ENCODE measurements around the gene GRM5.
"Not testable (repeated sequence)": the region's sequence is repeated elsewhere in the genome, so short reads cannot be mapped to it uniquely, and the experiment has no call there.

The GRM5 gene

GRCh38 chr11:89043861-89044588, 21.8 kb downstream of the GRM5 start:
- H3K4me1 ChIP-seq (ENCODE audit: control insufficient read depth, insufficient read depth, low read length); H3K27me3 ChIP-seq (ENCODE audit: control insufficient read depth, insufficient read depth, low read length); H3K4me3 ChIP-seq (ENCODE audit: low read length); H3K27ac ChIP-seq (ENCODE audit: low read depth, low read length); H3K36me3 ChIP-seq (ENCODE audit: control insufficient read depth, insufficient read depth, low read length); H3K9ac ChIP-seq (ENCODE audit: low read length): not testable (repeated sequence)

- not testable (repeated sequence) for H3K4me1 ChIP-seq (ENCODE audit: control insufficient read depth, insufficient read depth, low read length); H3K27me3 ChIP-seq (ENCODE audit: control insufficient read depth, insufficient read depth, low read length); H3K9ac ChIP-seq (ENCODE audit: low read length); H3K36me3 ChIP-seq (ENCODE audit: control insufficient read depth, insufficient read depth, low read length); H3K4me3 ChIP-seq (ENCODE audit: low read length); H3K27ac ChIP-seq (ENCODE audit: low read depth, low read length)
Observed at GRCh38 chr11:89029671-89030070, 36.1 kb downstream of the GRM5 start.

- Histone ChIP-seq H3K27me3 (ENCODE audit: control insufficient read depth, insufficient read depth, low read length) (no peaks in the 10 kb centered on the region), H3K36me3 (ENCODE audit: control insufficient read depth, insufficient read depth, low read length) (no peaks in the 10 kb centered on the region), H3K4me3 (ENCODE audit: low read length) (no peak overlapping the region), H3K9ac (ENCODE audit: low read length) (no peak overlapping the region), H3K4me1 (ENCODE audit: control insufficient read depth, insufficient read depth, low read length) (no peaks in the 10 kb centered on the region), H3K27ac (ENCODE audit: low read depth, low read length) (no peak overlapping the region)
Observed at GRCh38 chr11:89021339-89021738, 44.4 kb downstream of the GRM5 start.

- H3K4me1 ChIP-seq (ENCODE audit: control insufficient read depth, insufficient read depth, low read length); H3K27ac ChIP-seq (ENCODE audit: low read depth, low read length); H3K27me3 ChIP-seq (ENCODE audit: control insufficient read depth, insufficient read depth, low read length); H3K9ac ChIP-seq (ENCODE audit: low read length); H3K36me3 ChIP-seq (ENCODE audit: control insufficient read depth, insufficient read depth, low read length); H3K4me3 ChIP-seq (ENCODE audit: low read length): not testable (repeated sequence)
Observed at GRCh38 chr11:89019827-89020547, 45.8 kb downstream of the GRM5 start.

GRCh38 chr11:89016214-89016613, 49.6 kb downstream of the GRM5 start:
- Histone ChIP-seq H3K4me3 (ENCODE audit: low read length) (no peak overlapping the region), H3K27me3 (ENCODE audit: control insufficient read depth, insufficient read depth, low read length) (no peaks in the 10 kb centered on the region), H3K36me3 (ENCODE audit: control insufficient read depth, insufficient read depth, low read length) (no peaks in the 10 kb centered on the region), H3K9ac (ENCODE audit: low read length) (no peak overlapping the region), H3K4me1 (ENCODE audit: control insufficient read depth, insufficient read depth, low read length) (no peaks in the 10 kb centered on the region), H3K27ac (ENCODE audit: low read depth, low read length) (no peak overlapping the region)

- Histone ChIP-seq H3K9ac (ENCODE audit: low read length) (no peak overlapping the region), H3K27me3 (ENCODE audit: control insufficient read depth, insufficient read depth, low read length) (no peaks in the 10 kb centered on the region), H3K27ac (ENCODE audit: low read depth, low read length) (no peak overlapping the region), H3K4me1 (ENCODE audit: control insufficient read depth, insufficient read depth, low read length) (no peaks in the 10 kb centered on the region), H3K36me3 (ENCODE audit: control insufficient read depth, insufficient read depth, low read length) (no peaks in the 10 kb centered on the region), H3K4me3 (ENCODE audit: low read length) (no peak overlapping the region)
Observed at GRCh38 chr11:89015614-89016013, 50.2 kb downstream of the GRM5 start.

GRCh38 chr11:89000852-89001251, 64.9 kb downstream of the GRM5 start:
- H3K27ac ChIP-seq (ENCODE audit: low read depth, low read length) = not testable (repeated sequence)

GRCh38 chr11:88979641-88980040, 86.1 kb downstream of the GRM5 start:
- no peak overlapping the region for H3K27ac ChIP-seq (ENCODE audit: low read depth, low read length)
- no peaks in the 10 kb centered on the region for H3K27me3 ChIP-seq (ENCODE audit: control insufficient read depth, insufficient read depth, low read length)
- no peak overlapping the region for H3K9ac ChIP-seq (ENCODE audit: low read length)
- H3K36me3 ChIP-seq (ENCODE audit: control insufficient read depth, insufficient read depth, low read length) = no peaks in the 10 kb centered on the region
- H3K4me1 ChIP-seq (ENCODE audit: control insufficient read depth, insufficient read depth, low read length) = no peaks in the 10 kb centered on the region
- no peak overlapping the region for H3K4me3 ChIP-seq (ENCODE audit: low read length)

More at GRCh38 chr11:89000852-89001251, 64.9 kb downstream of the GRM5 start:
- H3K27me3 ChIP-seq (ENCODE audit: control insufficient read depth, insufficient read depth, low read length); H3K4me3 ChIP-seq (ENCODE audit: low read length); H3K4me1 ChIP-seq (ENCODE audit: control insufficient read depth, insufficient read depth, low read length); H3K36me3 ChIP-seq (ENCODE audit: control insufficient read depth, insufficient read depth, low read length); H3K9ac ChIP-seq (ENCODE audit: low read length): not testable (repeated sequence)

- not testable (repeated sequence) for H3K27me3 ChIP-seq (ENCODE audit: control insufficient read depth, insufficient read depth, low read length); H3K4me3 ChIP-seq (ENCODE audit: low read length); H3K36me3 ChIP-seq (ENCODE audit: control insufficient read depth, insufficient read depth, low read length); H3K4me1 ChIP-seq (ENCODE audit: control insufficient read depth, insufficient read depth, low read length); H3K9ac ChIP-seq (ENCODE audit: low read length); H3K27ac ChIP-seq (ENCODE audit: low read depth, low read length)
Observed at GRCh38 chr11:88978992-88979391, 86.8 kb downstream of the GRM5 start.

- H3K27ac ChIP-seq (ENCODE audit: low read depth, low read length); H3K36me3 ChIP-seq (ENCODE audit: control insufficient read depth, insufficient read depth, low read length); H3K4me3 ChIP-seq (ENCODE audit: low read length): not testable (repeated sequence)
Observed at GRCh38 chr11:88975441-88975840, 90.3 kb downstream of the GRM5 start.

GRCh38 chr11:88972210-88972609, 93.6 kb downstream of the GRM5 start:
- Histone ChIP-seq H3K9ac (ENCODE audit: low read length) (no peak overlapping the region), H3K27me3 (ENCODE audit: control insufficient read depth, insufficient read depth, low read length) (no peaks in the 10 kb centered on the region), H3K27ac (ENCODE audit: low read depth, low read length) (no peak overlapping the region), H3K36me3 (ENCODE audit: control insufficient read depth, insufficient read depth, low read length) (no peaks in the 10 kb centered on the region), H3K4me3 (ENCODE audit: low read length) (no peak overlapping the region), H3K4me1 (ENCODE audit: control insufficient read depth, insufficient read depth, low read length) (no peaks in the 10 kb centered on the region)

More at GRCh38 chr11:88975441-88975840, 90.3 kb downstream of the GRM5 start:
- H3K9ac ChIP-seq (ENCODE audit: low read length); H3K27me3 ChIP-seq (ENCODE audit: control insufficient read depth, insufficient read depth, low read length); H3K4me1 ChIP-seq (ENCODE audit: control insufficient read depth, insufficient read depth, low read length): not testable (repeated sequence)

- H3K27ac ChIP-seq (ENCODE audit: low read depth, low read length); H3K4me1 ChIP-seq (ENCODE audit: control insufficient read depth, insufficient read depth, low read length); H3K9ac ChIP-seq (ENCODE audit: low read length); H3K36me3 ChIP-seq (ENCODE audit: control insufficient read depth, insufficient read depth, low read length); H3K4me3 ChIP-seq (ENCODE audit: low read length); H3K27me3 ChIP-seq (ENCODE audit: control insufficient read depth, insufficient read depth, low read length): not testable (repeated sequence)
Observed at GRCh38 chr11:88961621-88962020, 104.2 kb downstream of the GRM5 start.

GRCh38 chr11:88959857-88960256, 105.9 kb downstream of the GRM5 start:
- not testable (repeated sequence) for H3K27ac ChIP-seq (ENCODE audit: low read depth, low read length); H3K4me1 ChIP-seq (ENCODE audit: control insufficient read depth, insufficient read depth, low read length); H3K4me3 ChIP-seq (ENCODE audit: low read length); H3K9ac ChIP-seq (ENCODE audit: low read length); H3K27me3 ChIP-seq (ENCODE audit: control insufficient read depth, insufficient read depth, low read length); H3K36me3 ChIP-seq (ENCODE audit: control insufficient read depth, insufficient read depth, low read length)

Measured in rectal smooth muscle tissue (tissue), 1 donor.